CD4-positive, alpha-beta T cell treated with Interleukin-17A for 4 hours (primary cell): Measurements from ENCODE around the gene JPT1.
"Not testable (repeated sequence)": the region's sequence is repeated elsewhere in the genome, so short reads cannot be mapped to it uniquely, and the experiment has no call there.

Experiments
- DNase-seq: peaks from one replicate; pipeline ENCODE4 v3.0.0-alpha.2; 2020; ENCODE audit warnings: mixed read lengths

The JPT1 gene

GRCh38 chr17:75128694-75129505 is 25.4 kb downstream of the JPT1 start:
- DNase-seq: no peak

- not testable (repeated sequence) for DNase-seq
Measured at GRCh38 chr17:75127936-75128335, 26.4 kb downstream of the JPT1 start.

- DNase-seq: no peak
Measured at GRCh38 chr17:75126954-75127353, 27.4 kb downstream of the JPT1 start.

GRCh38 chr17:75125984-75126383 is 28.3 kb downstream of the JPT1 start:
- DNase-seq: no peak

- DNase-seq: no peak
Measured at GRCh38 chr17:75124819-75125162, 29.5 kb downstream of the JPT1 start.

- DNase-seq: peak; percentile 82
Measured at GRCh38 chr17:75124041-75124818, 30.1 kb downstream of the JPT1 start.

GRCh38 chr17:75118307-75118706 is 36.0 kb downstream of the JPT1 start:
- no peak for DNase-seq

- no peak for DNase-seq
Measured at GRCh38 chr17:75116737-75117136, 37.6 kb downstream of the JPT1 start.

GRCh38 chr17:75115555-75115954 is 38.8 kb downstream of the JPT1 start:
- no peak for DNase-seq

GRCh38 chr17:75114552-75115314 is 39.6 kb downstream of the JPT1 start:
- no peak for DNase-seq

GRCh38 chr17:75113798-75114551 is 40.3 kb downstream of the JPT1 start:
- DNase-seq: peak; percentile 95

- no peak for DNase-seq
Measured at GRCh38 chr17:75111777-75112335, 42.5 kb downstream of the JPT1 start.

- peak; percentile 37 for DNase-seq
Measured at GRCh38 chr17:75110234-75110937, 43.9 kb downstream of the JPT1 start.

GRCh38 chr17:75109407-75110233 is 44.7 kb downstream of the JPT1 start, which contains the start of gene ARMC7:
Gene ARMC7, plus strand, starts transcription at chr17:75109969. Its CDS starts 320 bp downstream, at chr17:75110289.
- peak; percentile 96 for DNase-seq

- peak; percentile 36 for DNase-seq
Measured at GRCh38 chr17:75109046-75109406, 45.3 kb downstream of the JPT1 start.

- DNase-seq: no peak
Measured at GRCh38 chr17:75108193-75108592, 46.1 kb downstream of the JPT1 start.

- peak; percentile 33 for DNase-seq
Measured at GRCh38 chr17:75105126-75106080, 48.9 kb downstream of the JPT1 start.

- DNase-seq: no peak
Measured at GRCh38 chr17:75103601-75104554, 50.4 kb downstream of the JPT1 start.
